HEK293 (cell line): ENCODE data around the gene ZNF611.
"Not testable (repeated sequence)": the region's sequence is repeated elsewhere in the genome, so short reads cannot be mapped to it uniquely, and the experiment has no call there.

Source experiments
- CTCF ChIA-PET: fragments of 350-600 bp; formaldehyde crosslinking; extraction: SDS; loops from one replicate; lab custom pipeline; 2021; ENCODE audit warnings: antibody characterized with exemption; lab: Yijun Ruan, JAX
- POLR2A ChIA-PET: fragments of 300-600 bp; formaldehyde crosslinking; extraction: SDS; loops from one replicate; lab custom pipeline; 2020; ENCODE audit warnings: antibody characterized with exemption, inconsistent platforms; lab: Yijun Ruan, JAX
- H3K27ac ChIP-seq: fragments of 200-500 bp; sonication (Bioruptor generic); 2 replicates; pipeline ENCODE4 v1.5.1; 2014; ENCODE audit warnings: low read depth, low read length, control low read depth, inconsistent platforms; ENCODE audit errors: extremely low read depth
- H3K36me3 ChIP-seq, 2 experiments: fragments of 200-500 bp in 1 of 2; sonication (Bioruptor generic) in 1 of 2; 1 replicate in 1 of 2; 2 replicates in 1 of 2; pipeline ENCODE4 v1.5.1; 2014 to 2017; ENCODE audit warnings: inconsistent platforms in 2 of 2, low read length in 2 of 2; ENCODE audit not compliant: control insufficient read depth in 2 of 2, insufficient read depth in 1 of 2
- H3K4me1 ChIP-seq: fragments of 200-500 bp; sonication (Bioruptor generic); 2 replicates; pipeline ENCODE4 v1.5.1; 2014; ENCODE audit warnings: mild to moderate bottlenecking, low read length, inconsistent platforms; ENCODE audit not compliant: control insufficient read depth, insufficient read depth
- H3K4me3 ChIP-seq: 2 replicates; pipeline ENCODE4 v1.5.1; 2011; ENCODE audit warnings: low read depth, mild to moderate bottlenecking, control low read depth, low read length, moderate library complexity
- H3K9me3 ChIP-seq: fragments of 200-500 bp; sonication (Bioruptor generic); 2 replicates; pipeline ENCODE4 v1.5.1; 2014; ENCODE audit warnings: low read depth, low read length, inconsistent platforms; ENCODE audit not compliant: control insufficient read depth, insufficient read depth
- AEBP2 ChIP-seq: fragments of 450-650 bp; formaldehyde crosslinking; IDR thresholded peaks from 2 replicates; pipeline ENCODE4 v1.5.1; 2016; ENCODE audit warnings: missing biosample characterization, missing genetic modification characterization, borderline replicate concordance
- KLF16 ChIP-seq: fragments of 450-650 bp; formaldehyde crosslinking; IDR thresholded peaks from 2 replicates; pipeline ENCODE4 v1.5.1; 2017; ENCODE audit warnings: missing biosample characterization, missing genetic modification characterization
- MEIS1 ChIP-seq: sonication (generic); formaldehyde crosslinking; IDR thresholded peaks from 2 replicates; pipeline ENCODE4 v1.8.1; 2022; ENCODE audit warnings: missing genetic modification reagents, mild to moderate bottlenecking, borderline replicate concordance
- ZNF18 ChIP-seq: fragments of 450-650 bp; formaldehyde crosslinking; IDR thresholded peaks from 2 replicates; pipeline ENCODE4 v1.5.1; 2016; ENCODE audit warnings: missing biosample characterization, missing genetic modification characterization
- ZNF19 ChIP-seq: fragments of 450-650 bp; formaldehyde crosslinking; IDR thresholded peaks from 2 replicates; pipeline ENCODE4; 2016; ENCODE audit warnings: missing biosample characterization, missing genetic modification characterization, low read depth
- ZNF292 ChIP-seq: fragments of 450-650 bp; formaldehyde crosslinking; IDR thresholded peaks from 2 replicates; pipeline ENCODE4 v1.5.1; 2016; ENCODE audit warnings: low read depth, missing biosample characterization, missing genetic modification characterization, borderline replicate concordance
- ZNF311 ChIP-seq: fragments of 450-650 bp; formaldehyde crosslinking; IDR thresholded peaks from 2 replicates; pipeline ENCODE4 v1.5.1; 2017; ENCODE audit warnings: missing biosample characterization, missing genetic modification characterization, borderline replicate concordance
- ZNF560 ChIP-seq: fragments of 450-650 bp; formaldehyde crosslinking; IDR thresholded peaks from 2 replicates; pipeline ENCODE4 v1.5.1; 2017; ENCODE audit warnings: missing biosample characterization, missing genetic modification characterization, borderline replicate concordance
- ZNF792 ChIP-seq: fragments of 450-650 bp; formaldehyde crosslinking; IDR thresholded peaks from 2 replicates; pipeline ENCODE4 v1.5.1; 2016; ENCODE audit warnings: missing biosample characterization, missing genetic modification characterization
- TF ChIP-seq, protein P1 (sequence below): fragments of 450-650 bp; formaldehyde crosslinking; IDR thresholded peaks from 2 replicates; pipeline ENCODE4 v1.5.1; 2016; ENCODE audit warnings: missing biosample characterization, missing genetic modification characterization, borderline replicate concordance
- TF ChIP-seq, protein P2 (sequence below): fragments of 450-650 bp; formaldehyde crosslinking; IDR thresholded peaks from 2 replicates; pipeline ENCODE4 v1.5.1; 2017; ENCODE audit warnings: missing biosample characterization, mild to moderate bottlenecking, missing genetic modification characterization, moderate library complexity

Gene ZNF611

GRCh38 chr19:52694921-52695320 lies 39.9 kb downstream of the ZNF611 start:
- ChIA-PET POLR2A (no interaction called here), CTCF (no interaction called here)
- no peak overlapping the region for H3K4me3 ChIP-seq
- TF ChIP-seq ZNF311 (tag by site-specific recombination) (no peak), ZNF292 (tag by site-specific recombination) (no peak), MEIS1 (CRISPR knock-in tag) (no peak), ZNF792 (tag by site-specific recombination) (no peak), AEBP2 (no peak), ZNF19 (tag by site-specific recombination) (no peak), KLF16 (tag by site-specific recombination) (no peak), ZNF18 (tag by site-specific recombination) (no peak), ZNF560 (no peak)
- TF ChIP-seq, protein P1, sequence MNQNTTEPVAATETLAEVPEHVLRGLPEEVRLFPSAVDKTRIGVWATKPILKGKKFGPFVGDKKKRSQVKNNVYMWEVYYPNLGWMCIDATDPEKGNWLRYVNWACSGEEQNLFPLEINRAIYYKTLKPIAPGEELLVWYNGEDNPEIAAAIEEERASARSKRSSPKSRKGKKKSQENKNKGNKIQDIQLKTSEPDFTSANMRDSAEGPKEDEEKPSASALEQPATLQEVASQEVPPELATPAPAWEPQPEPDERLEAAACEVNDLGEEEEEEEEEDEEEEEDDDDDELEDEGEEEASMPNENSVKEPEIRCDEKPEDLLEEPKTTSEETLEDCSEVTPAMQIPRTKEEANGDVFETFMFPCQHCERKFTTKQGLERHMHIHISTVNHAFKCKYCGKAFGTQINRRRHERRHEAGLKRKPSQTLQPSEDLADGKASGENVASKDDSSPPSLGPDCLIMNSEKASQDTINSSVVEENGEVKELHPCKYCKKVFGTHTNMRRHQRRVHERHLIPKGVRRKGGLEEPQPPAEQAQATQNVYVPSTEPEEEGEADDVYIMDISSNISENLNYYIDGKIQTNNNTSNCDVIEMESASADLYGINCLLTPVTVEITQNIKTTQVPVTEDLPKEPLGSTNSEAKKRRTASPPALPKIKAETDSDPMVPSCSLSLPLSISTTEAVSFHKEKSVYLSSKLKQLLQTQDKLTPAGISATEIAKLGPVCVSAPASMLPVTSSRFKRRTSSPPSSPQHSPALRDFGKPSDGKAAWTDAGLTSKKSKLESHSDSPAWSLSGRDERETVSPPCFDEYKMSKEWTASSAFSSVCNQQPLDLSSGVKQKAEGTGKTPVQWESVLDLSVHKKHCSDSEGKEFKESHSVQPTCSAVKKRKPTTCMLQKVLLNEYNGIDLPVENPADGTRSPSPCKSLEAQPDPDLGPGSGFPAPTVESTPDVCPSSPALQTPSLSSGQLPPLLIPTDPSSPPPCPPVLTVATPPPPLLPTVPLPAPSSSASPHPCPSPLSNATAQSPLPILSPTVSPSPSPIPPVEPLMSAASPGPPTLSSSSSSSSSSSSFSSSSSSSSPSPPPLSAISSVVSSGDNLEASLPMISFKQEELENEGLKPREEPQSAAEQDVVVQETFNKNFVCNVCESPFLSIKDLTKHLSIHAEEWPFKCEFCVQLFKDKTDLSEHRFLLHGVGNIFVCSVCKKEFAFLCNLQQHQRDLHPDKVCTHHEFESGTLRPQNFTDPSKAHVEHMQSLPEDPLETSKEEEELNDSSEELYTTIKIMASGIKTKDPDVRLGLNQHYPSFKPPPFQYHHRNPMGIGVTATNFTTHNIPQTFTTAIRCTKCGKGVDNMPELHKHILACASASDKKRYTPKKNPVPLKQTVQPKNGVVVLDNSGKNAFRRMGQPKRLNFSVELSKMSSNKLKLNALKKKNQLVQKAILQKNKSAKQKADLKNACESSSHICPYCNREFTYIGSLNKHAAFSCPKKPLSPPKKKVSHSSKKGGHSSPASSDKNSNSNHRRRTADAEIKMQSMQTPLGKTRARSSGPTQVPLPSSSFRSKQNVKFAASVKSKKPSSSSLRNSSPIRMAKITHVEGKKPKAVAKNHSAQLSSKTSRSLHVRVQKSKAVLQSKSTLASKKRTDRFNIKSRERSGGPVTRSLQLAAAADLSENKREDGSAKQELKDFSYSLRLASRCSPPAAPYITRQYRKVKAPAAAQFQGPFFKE (tag by site-specific recombination) = no peak
- TF ChIP-seq, protein P2, sequence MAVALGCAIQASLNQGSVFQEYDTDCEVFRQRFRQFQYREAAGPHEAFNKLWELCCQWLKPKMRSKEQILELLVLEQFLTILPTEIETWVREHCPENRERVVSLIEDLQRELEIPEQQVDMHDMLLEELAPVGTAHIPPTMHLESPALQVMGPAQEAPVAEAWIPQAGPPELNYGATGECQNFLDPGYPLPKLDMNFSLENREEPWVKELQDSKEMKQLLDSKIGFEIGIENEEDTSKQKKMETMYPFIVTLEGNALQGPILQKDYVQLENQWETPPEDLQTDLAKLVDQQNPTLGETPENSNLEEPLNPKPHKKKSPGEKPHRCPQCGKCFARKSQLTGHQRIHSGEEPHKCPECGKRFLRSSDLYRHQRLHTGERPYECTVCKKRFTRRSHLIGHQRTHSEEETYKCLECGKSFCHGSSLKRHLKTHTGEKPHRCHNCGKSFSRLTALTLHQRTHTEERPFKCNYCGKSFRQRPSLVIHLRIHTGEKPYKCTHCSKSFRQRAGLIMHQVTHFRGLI (tag by site-specific recombination) = no peak
- no peaks in the 10 kb centered on the region for H3K4me1 ChIP-seq
- no peak overlapping the region for H3K27ac ChIP-seq
- no peaks in the 10 kb centered on the region for H3K9me3 ChIP-seq
- H3K36me3 ChIP-seq = no peaks in the 10 kb centered on the region

- POLR2A ChIA-PET, H3K4me1 ChIP-seq, H3K4me3 ChIP-seq, CTCF ChIA-PET, H3K9me3 ChIP-seq, H3K27ac ChIP-seq, H3K36me3 ChIP-seq: not testable (repeated sequence)
Measured at GRCh38 chr19:52694281-52694680, 40.6 kb downstream of the ZNF611 start.
